ENCODE results near the gene NPEPL1. TPM values are rescaled to one million over a fixed set of nuclear protein-coding genes. Genes with fewer than 3 reads are reported as not detected.

Gene NPEPL1
- total RNA-seq, 3 donors from 2014 or later: 26.8 to 35.7 (median 30.8) TPM

- no peak for DNase-seq (ENCODE audit: low spot score in 2 of 2)
- Histone ChIP-seq H3K27me3 (no peaks in the 10 kb centered on the region), H3K36me3 (peaks cover 3% of the 10 kb centered on the region), H3K4me3 (no peak overlapping the region), H3K4me1 (no peaks in the 10 kb centered on the region), H3K9me3 (no peaks in the 10 kb centered on the region), H3K27ac (no peak overlapping the region)
- intact Hi-C loops (cut with DNase I; ENCODE audit: low total_unique reads): no loop called here
- TF ChIP-seq POLR2AphosphoS5 (IDR thresholded peaks at IDR 0.05) (no peak), CTCF (IDR thresholded peaks at IDR 0.05) (no peak), POLR2A (IDR thresholded peaks at IDR 0.05) (no peak)
Measured at GRCh38 chr20:58676161-58676560, 16.4 kb upstream of the NPEPL1 start.

- intact Hi-C loops (cut with DNase I; ENCODE audit: low total_unique reads): no loop called here
- no peaks in the 10 kb centered on the region for H3K9me3 ChIP-seq
- DNase-seq (ENCODE audit: low spot score in 2 of 2): no peak
- H3K27me3 ChIP-seq: no peaks in the 10 kb centered on the region
- H3K36me3 ChIP-seq: peaks cover 3% of the 10 kb centered on the region
- TF ChIP-seq CTCF (IDR thresholded peaks at IDR 0.05) (no peak), POLR2A (IDR thresholded peaks at IDR 0.05) (no peak), POLR2AphosphoS5 (IDR thresholded peaks at IDR 0.05) (no peak)
- no peaks in the 10 kb centered on the region for H3K4me1 ChIP-seq
- H3K27ac ChIP-seq: no peak overlapping the region
- H3K4me3 ChIP-seq: no peak overlapping the region
Measured at GRCh38 chr20:58677079-58677604, 15.5 kb upstream of the NPEPL1 start.

- no peak for TF ChIP-seq POLR2A (IDR thresholded peaks at IDR 0.05)
- TF ChIP-seq CTCF (IDR thresholded peaks at IDR 0.05): no peak
- no peak for TF ChIP-seq POLR2AphosphoS5 (IDR thresholded peaks at IDR 0.05)
- Histone ChIP-seq H3K9me3 (no peaks in the 10 kb centered on the region), H3K4me3 (no peak overlapping the region), H3K36me3 (peaks cover 3% of the 10 kb centered on the region), H3K4me1 (no peaks in the 10 kb centered on the region), H3K27ac (no peak overlapping the region), H3K27me3 (no peaks in the 10 kb centered on the region)
- intact Hi-C loops (cut with DNase I; ENCODE audit: low total_unique reads): no loop called here
- no peak for DNase-seq (ENCODE audit: low spot score in 2 of 2)
Measured at GRCh38 chr20:58677808-58678207, 14.8 kb upstream of the NPEPL1 start.

- no peaks in the 10 kb centered on the region for H3K36me3 ChIP-seq
- DNase-seq (ENCODE audit: low spot score in 2 of 2): no peak
- TF ChIP-seq CTCF (IDR thresholded peaks at IDR 0.05) (no peak), POLR2AphosphoS5 (IDR thresholded peaks at IDR 0.05) (no peak), POLR2A (IDR thresholded peaks at IDR 0.05) (no peak)
- H3K27ac ChIP-seq: no peak overlapping the region
- intact Hi-C loops (cut with DNase I; ENCODE audit: low total_unique reads): no loop called here
- no peaks in the 10 kb centered on the region for H3K9me3 ChIP-seq
- no peak overlapping the region for H3K4me3 ChIP-seq
- H3K27me3 ChIP-seq: no peaks in the 10 kb centered on the region
- H3K4me1 ChIP-seq: no peaks in the 10 kb centered on the region
Measured at GRCh38 chr20:58678806-58679205, 13.8 kb upstream of the NPEPL1 start.

GRCh38 chr20:58682656-58683531 is 9.7 kb upstream of the NPEPL1 start:
- Histone ChIP-seq H3K4me1 (no peaks in the 10 kb centered on the region), H3K4me3 (no peak overlapping the region), H3K9me3 (no peaks in the 10 kb centered on the region), H3K36me3 (no peaks in the 10 kb centered on the region), H3K27me3 (no peaks in the 10 kb centered on the region), H3K27ac (no peak overlapping the region)
- DNase-seq (ENCODE audit: low spot score in 2 of 2): no peak
- TF ChIP-seq CTCF (IDR thresholded peaks at IDR 0.05): no peak
- no peak for TF ChIP-seq POLR2A (IDR thresholded peaks at IDR 0.05)
- TF ChIP-seq POLR2AphosphoS5 (IDR thresholded peaks at IDR 0.05): no peak
- intact Hi-C loops (cut with DNase I; ENCODE audit: low total_unique reads): no loop called here

Data from breast epithelium (tissue), 4 donors.